Measurements from ENCODE around the gene COQ6.

COQ6 gene

DNA sequence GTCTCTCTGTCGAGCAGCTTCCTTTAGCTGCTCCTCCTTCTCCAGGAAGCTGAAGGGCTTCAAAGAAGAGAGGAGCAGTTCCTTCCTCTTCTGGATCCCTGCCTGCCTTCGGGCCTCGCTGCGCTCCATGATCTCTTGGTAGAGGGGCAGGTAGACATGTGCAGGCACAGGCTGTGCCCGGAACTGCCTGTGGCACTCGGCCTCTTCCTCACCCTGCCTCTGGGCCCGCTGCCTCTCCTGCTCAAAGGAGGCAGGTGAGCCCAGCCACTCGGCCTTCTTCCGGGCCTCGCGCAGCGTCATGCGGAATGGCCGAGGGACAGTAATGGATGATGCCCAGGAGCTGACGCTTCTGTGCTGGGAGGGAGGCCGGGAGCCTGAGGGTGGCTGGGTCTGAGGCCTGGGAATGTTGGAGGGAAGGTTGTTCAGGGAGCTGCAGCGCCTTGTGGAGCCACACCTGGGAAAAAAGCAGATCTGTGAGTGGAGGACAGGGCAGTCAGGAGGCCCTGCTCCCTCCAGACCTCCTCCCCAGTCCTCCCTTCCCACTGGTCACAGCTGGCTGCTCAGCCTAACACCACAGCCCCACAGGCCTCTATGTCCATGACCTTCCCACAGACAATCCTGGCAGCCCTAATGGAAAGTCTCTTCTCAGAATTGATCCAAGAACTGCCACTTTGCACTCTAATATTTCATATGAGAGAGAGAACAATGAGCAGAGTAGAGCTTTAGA, 5.5 kb upstream of the COQ6 start:
- Histone ChIP-seq H3K4me3 (ENCODE audit: low read depth in 1 of 2, low read length in 1 of 2) (no peak overlapping the region), H3K4me1 (ENCODE audit: control insufficient read depth in 1 of 2, insufficient read depth in 1 of 2, low read depth in 1 of 2, low read length in 1 of 2) (peaks cover 16 to 28% of the 10 kb centered on the region in 2 experiments), H3K27me3 (no peaks in the 10 kb centered on the region), H3K9me3 (no peaks in the 10 kb centered on the region), H3K27ac (no peak overlapping the region), H3K36me3 (no peaks in the 10 kb centered on the region)
- TF ChIP-seq CTCF (IDR thresholded peaks at IDR 0.05): no peak

DNA sequence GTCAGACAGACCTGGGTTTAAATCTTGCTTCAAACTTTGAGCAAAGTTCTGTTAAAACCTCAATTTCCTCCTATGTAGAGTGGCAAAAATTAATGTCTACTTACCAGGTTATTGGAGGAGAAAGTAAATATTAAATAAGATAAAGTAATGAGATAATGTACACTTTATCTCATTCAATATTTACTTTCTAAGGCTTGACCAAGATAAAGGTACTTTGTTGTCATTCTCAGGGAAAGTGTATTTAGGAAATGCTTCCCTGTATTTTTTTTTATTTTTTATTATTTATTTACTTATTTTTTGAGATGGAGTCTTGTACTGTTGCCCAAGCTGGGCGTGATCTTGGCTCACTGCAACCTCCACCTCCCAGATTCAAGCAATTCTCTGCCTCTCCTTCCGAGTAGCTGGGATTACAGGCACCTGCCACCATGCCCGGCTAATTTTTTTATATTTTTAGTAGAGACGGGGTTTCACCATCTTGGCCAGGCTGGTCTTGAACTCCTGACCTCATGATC, 4.9 kb upstream of the COQ6 start:
- TF ChIP-seq CTCF (IDR thresholded peaks at IDR 0.05): no peak

GRCh38 chr14:73953731-73954130, 3.6 kb downstream of the COQ6 start:
- H3K9me3 ChIP-seq: no peaks in the 10 kb centered on the region
- H3K36me3 ChIP-seq: peaks cover 34% of the 10 kb centered on the region
- peaks cover 0 to 13% of the 10 kb centered on the region in 2 experiments for H3K4me1 ChIP-seq (ENCODE audit: control insufficient read depth in 1 of 2, insufficient read depth in 1 of 2, low read depth in 1 of 2, low read length in 1 of 2)
- no peak for TF ChIP-seq CTCF (IDR thresholded peaks at IDR 0.05)
- no peak overlapping the region for H3K27ac ChIP-seq
- no peaks in the 10 kb centered on the region for H3K27me3 ChIP-seq
- H3K4me3 ChIP-seq (ENCODE audit: low read depth in 1 of 2, low read length in 1 of 2): no peak overlapping the region

More for the DNA sequence above, 4.9 kb upstream of the COQ6 start:
- Histone ChIP-seq H3K27me3 (no peaks in the 10 kb centered on the region), H3K36me3 (no peaks in the 10 kb centered on the region), H3K4me3 (ENCODE audit: low read depth in 1 of 2, low read length in 1 of 2) (no peak overlapping the region), H3K9me3 (no peaks in the 10 kb centered on the region), H3K4me1 (ENCODE audit: control insufficient read depth in 1 of 2, insufficient read depth in 1 of 2, low read depth in 1 of 2, low read length in 1 of 2) (peaks cover 16 to 29% of the 10 kb centered on the region in 2 experiments), H3K27ac (no peak overlapping the region)

- no peaks in the 10 kb centered on the region for H3K27me3 ChIP-seq
- no peak overlapping the region for H3K4me3 ChIP-seq (ENCODE audit: low read depth in 1 of 2, low read length in 1 of 2)
- peaks cover 54% of the 10 kb centered on the region for H3K36me3 ChIP-seq
- no peak overlapping the region for H3K27ac ChIP-seq
- no peaks in the 10 kb centered on the region for H3K9me3 ChIP-seq
- H3K4me1 ChIP-seq (ENCODE audit: control insufficient read depth in 1 of 2, insufficient read depth in 1 of 2, low read depth in 1 of 2, low read length in 1 of 2): peaks cover 0 to 2% of the 10 kb centered on the region in 2 experiments
- TF ChIP-seq CTCF (IDR thresholded peaks at IDR 0.05): no peak
Observed at GRCh38 chr14:73955674-73956073, 5.6 kb downstream of the COQ6 start.

GRCh38 chr14:73958591-73958990, 8.5 kb downstream of the COQ6 start:
- Histone ChIP-seq H3K27me3 (no peaks in the 10 kb centered on the region), H3K4me1 (ENCODE audit: control insufficient read depth in 1 of 2, insufficient read depth in 1 of 2, low read depth in 1 of 2, low read length in 1 of 2) (no peaks in the 10 kb centered on the region), H3K27ac (no peak overlapping the region), H3K36me3 (peaks cover 75% of the 10 kb centered on the region), H3K4me3 (ENCODE audit: low read depth in 1 of 2, low read length in 1 of 2) (no peak overlapping the region), H3K9me3 (no peaks in the 10 kb centered on the region)
- no peak for TF ChIP-seq CTCF (IDR thresholded peaks at IDR 0.05)

Data from neutrophil (primary cell).